Activated B cell treated with CpG ODN at 0.5 μM for 24 hours (primary cell): ENCODE measurements around the gene FBN2. TPM values are rescaled to one million over a fixed set of nuclear protein-coding genes. Genes with fewer than 3 reads are reported as not detected.

Experiments used
- ATAC-seq: fragments of 200-7000 bp; cut with Tn5 transposase; one replicate; pipeline ENCODE4 v1.10.0; 2021; ENCODE audit warnings: low read depth, mild to moderate bottlenecking, moderate library complexity
- CTCF ChIA-PET: fragments of 350-600 bp; sonication (Branson Sonifier 250); formaldehyde crosslinking; loops from one replicate; lab custom pipeline; 2021; ENCODE audit warnings: antibody characterized with exemption; lab: Charles Lee
- POLR2A ChIA-PET: fragments of 350-600 bp; sonication (Branson Sonifier 250); formaldehyde crosslinking; loops from one replicate; lab custom pipeline; 2021; ENCODE audit warnings: antibody characterized with exemption; lab: Charles Lee
- DNase-seq: peaks from one replicate; pipeline ENCODE4 v3.0.0; 2022
- H3K27ac Mint-ChIP-seq: one replicate; pipeline ENCODE4 v1.8.0; 2020; ENCODE audit warnings: mixed read lengths
- H3K27me3 Mint-ChIP-seq: one replicate; pipeline ENCODE4 v1.8.0; 2021; ENCODE audit warnings: mixed read lengths
- H3K36me3 Mint-ChIP-seq: one replicate; pipeline ENCODE4 v1.8.0; 2021; ENCODE audit warnings: low read depth, mixed read lengths
- H3K4me1 Mint-ChIP-seq: one replicate; pipeline ENCODE4 v1.8.0; 2021; ENCODE audit warnings: mixed read lengths
- H3K4me3 Mint-ChIP-seq: one replicate; pipeline ENCODE4 v1.8.0; 2020; ENCODE audit warnings: mild to moderate bottlenecking, mixed read lengths
- H3K9me3 Mint-ChIP-seq: one replicate; pipeline ENCODE4 v1.8.0; 2020; ENCODE audit warnings: mixed read lengths
- intact Hi-C: fragments of 100-400 bp; cut with micrococcal nuclease; formaldehyde crosslinking; loops from one replicate; pipeline ENCODE4 v1.15.1; 2024
- total RNA-seq: library from RNA; stranded (reverse); gene quantifications from 2 replicates; pipeline ENCODE4 v1.2.3, GENCODE V29; 2022
- TF ChIP-seq, protein P1 (sequence below): fragments of 200-600 bp; IDR thresholded peaks from one replicate; pipeline ENCODE4 v1.8.0; 2022; ENCODE audit warnings: antibody characterized with exemption, mild to moderate bottlenecking

The FBN2 gene
- total RNA-seq, 1 donor from 2014 or later = not detected

DNA sequence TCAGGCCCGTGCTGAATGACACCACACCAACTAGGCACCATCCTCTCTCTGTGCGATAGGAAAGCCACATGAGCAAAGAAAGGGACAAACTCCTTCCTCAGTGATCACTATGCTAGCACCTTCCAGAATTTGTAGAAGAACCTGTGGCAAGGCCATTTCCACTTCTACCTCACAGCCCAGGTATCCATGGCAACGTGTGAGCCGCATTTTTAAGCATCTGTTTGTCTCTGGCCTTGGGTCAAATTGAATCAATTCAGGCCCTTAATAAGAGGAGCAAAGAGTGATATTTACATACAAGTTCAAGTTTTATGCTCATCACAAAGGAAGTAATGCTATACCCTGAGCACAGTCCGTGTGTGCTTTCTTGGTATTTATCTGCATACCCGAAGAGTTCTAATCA is 275.1 kb downstream of the FBN2 start:
- Mint-ChIP-seq H3K9me3 (no peaks in the 10 kb centered on the region), H3K4me3 (no peak overlapping the region), H3K4me1 (no peaks in the 10 kb centered on the region), H3K27me3 (peaks cover 3% of the 10 kb centered on the region), H3K27ac (no peak overlapping the region), H3K36me3 (no peaks in the 10 kb centered on the region)
- POLR2A ChIA-PET = no interaction called here
- TF ChIP-seq, protein P1, sequence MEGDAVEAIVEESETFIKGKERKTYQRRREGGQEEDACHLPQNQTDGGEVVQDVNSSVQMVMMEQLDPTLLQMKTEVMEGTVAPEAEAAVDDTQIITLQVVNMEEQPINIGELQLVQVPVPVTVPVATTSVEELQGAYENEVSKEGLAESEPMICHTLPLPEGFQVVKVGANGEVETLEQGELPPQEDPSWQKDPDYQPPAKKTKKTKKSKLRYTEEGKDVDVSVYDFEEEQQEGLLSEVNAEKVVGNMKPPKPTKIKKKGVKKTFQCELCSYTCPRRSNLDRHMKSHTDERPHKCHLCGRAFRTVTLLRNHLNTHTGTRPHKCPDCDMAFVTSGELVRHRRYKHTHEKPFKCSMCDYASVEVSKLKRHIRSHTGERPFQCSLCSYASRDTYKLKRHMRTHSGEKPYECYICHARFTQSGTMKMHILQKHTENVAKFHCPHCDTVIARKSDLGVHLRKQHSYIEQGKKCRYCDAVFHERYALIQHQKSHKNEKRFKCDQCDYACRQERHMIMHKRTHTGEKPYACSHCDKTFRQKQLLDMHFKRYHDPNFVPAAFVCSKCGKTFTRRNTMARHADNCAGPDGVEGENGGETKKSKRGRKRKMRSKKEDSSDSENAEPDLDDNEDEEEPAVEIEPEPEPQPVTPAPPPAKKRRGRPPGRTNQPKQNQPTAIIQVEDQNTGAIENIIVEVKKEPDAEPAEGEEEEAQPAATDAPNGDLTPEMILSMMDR = no peak
- DNase-seq (no peak), ATAC-seq (no peak)
- intact Hi-C loops = no loop called here
- CTCF ChIA-PET = no interaction called here

DNA sequence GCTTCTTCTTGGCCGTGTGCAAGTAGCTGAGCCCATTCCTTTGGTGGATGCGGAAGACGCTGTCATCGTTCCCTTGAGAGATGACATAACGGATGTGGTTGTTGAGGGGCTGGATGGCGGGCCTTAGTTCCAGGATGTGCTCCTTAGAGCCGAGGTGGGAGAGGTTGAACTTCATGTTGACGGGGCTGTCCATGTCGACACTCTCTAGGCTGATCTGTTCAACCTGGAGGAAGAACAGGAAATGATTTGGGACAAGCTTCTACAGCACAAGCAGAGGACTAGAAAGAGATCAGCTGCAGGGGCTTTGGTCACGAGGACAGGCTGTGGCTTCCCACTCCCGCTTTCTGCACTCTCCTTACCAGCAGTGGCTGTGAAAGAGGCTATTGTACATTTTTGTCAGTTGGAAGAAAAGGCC is 278.4 kb downstream of the FBN2 start:
- intact Hi-C loops = no loop called here
- no peak for DNase-seq
- Mint-ChIP-seq H3K4me1 (no peaks in the 10 kb centered on the region), H3K4me3 (no peak overlapping the region), H3K9me3 (peaks cover 3% of the 10 kb centered on the region), H3K27ac (no peak overlapping the region), H3K36me3 (no peaks in the 10 kb centered on the region), H3K27me3 (peaks cover 5% of the 10 kb centered on the region)
- ATAC-seq = no peak
- CTCF ChIA-PET = no interaction called here
- TF ChIP-seq, protein P1 = no peak
- POLR2A ChIA-PET = no interaction called here

DNA sequence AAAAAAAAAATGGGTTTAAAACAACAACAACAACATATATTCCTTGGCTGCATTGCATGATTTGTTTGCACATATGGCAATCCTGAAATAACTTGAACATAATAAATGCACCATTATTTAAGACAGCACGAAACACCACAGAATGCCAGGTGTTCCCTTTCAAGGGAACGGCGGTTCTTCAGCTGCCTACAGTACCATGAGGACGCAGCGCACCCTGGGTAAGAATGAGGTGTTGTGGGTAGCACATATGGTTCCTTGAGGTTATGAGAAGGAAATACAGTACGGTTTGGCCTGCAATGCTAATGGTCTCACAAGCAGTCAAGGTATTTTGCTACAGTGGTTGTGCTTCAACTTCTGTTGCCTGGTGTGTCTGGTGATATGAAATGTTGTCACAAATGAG is 279.7 kb downstream of the FBN2 start:
- DNase-seq (no peak), ATAC-seq (no peak)
- CTCF ChIA-PET = no interaction called here
- H3K4me1 Mint-ChIP-seq = no peaks in the 10 kb centered on the region
- POLR2A ChIA-PET = no interaction called here
- no peaks in the 10 kb centered on the region for H3K36me3 Mint-ChIP-seq
- intact Hi-C loops = no loop called here
- peaks cover 7% of the 10 kb centered on the region for H3K9me3 Mint-ChIP-seq
- H3K27me3 Mint-ChIP-seq = peaks cover 5% of the 10 kb centered on the region
- no peak overlapping the region for H3K4me3 Mint-ChIP-seq
- no peak overlapping the region for H3K27ac Mint-ChIP-seq
- TF ChIP-seq, protein P1 = no peak

GRCh38 chr5:128257076-128257475 is 281.0 kb downstream of the FBN2 start:
- TF ChIP-seq, protein P1 = no peak
- Mint-ChIP-seq H3K4me1 (no peaks in the 10 kb centered on the region), H3K4me3 (no peak overlapping the region), H3K27me3 (peaks cover 5% of the 10 kb centered on the region), H3K9me3 (peaks cover 7% of the 10 kb centered on the region), H3K27ac (no peak overlapping the region), H3K36me3 (no peaks in the 10 kb centered on the region)
- DNase-seq = no peak
- ATAC-seq = no peak
- intact Hi-C loops = no loop called here
- CTCF ChIA-PET = no interaction called here
- POLR2A ChIA-PET = no interaction called here

GRCh38 chr5:128254789-128255188 is 283.3 kb downstream of the FBN2 start:
- ATAC-seq (no peak), DNase-seq (no peak)
- POLR2A ChIA-PET = no interaction called here
- no peaks in the 10 kb centered on the region for H3K4me1 Mint-ChIP-seq
- peaks cover 5% of the 10 kb centered on the region for H3K27me3 Mint-ChIP-seq
- H3K36me3 Mint-ChIP-seq = no peaks in the 10 kb centered on the region
- intact Hi-C loops = no loop called here
- no peak overlapping the region for H3K4me3 Mint-ChIP-seq
- H3K9me3 Mint-ChIP-seq = peaks cover 7% of the 10 kb centered on the region
- TF ChIP-seq, protein P1 = no peak
- no peak overlapping the region for H3K27ac Mint-ChIP-seq
- CTCF ChIA-PET = no interaction called here
